ENCODE data around the gene IPO4.

IPO4 gene

DNA sequence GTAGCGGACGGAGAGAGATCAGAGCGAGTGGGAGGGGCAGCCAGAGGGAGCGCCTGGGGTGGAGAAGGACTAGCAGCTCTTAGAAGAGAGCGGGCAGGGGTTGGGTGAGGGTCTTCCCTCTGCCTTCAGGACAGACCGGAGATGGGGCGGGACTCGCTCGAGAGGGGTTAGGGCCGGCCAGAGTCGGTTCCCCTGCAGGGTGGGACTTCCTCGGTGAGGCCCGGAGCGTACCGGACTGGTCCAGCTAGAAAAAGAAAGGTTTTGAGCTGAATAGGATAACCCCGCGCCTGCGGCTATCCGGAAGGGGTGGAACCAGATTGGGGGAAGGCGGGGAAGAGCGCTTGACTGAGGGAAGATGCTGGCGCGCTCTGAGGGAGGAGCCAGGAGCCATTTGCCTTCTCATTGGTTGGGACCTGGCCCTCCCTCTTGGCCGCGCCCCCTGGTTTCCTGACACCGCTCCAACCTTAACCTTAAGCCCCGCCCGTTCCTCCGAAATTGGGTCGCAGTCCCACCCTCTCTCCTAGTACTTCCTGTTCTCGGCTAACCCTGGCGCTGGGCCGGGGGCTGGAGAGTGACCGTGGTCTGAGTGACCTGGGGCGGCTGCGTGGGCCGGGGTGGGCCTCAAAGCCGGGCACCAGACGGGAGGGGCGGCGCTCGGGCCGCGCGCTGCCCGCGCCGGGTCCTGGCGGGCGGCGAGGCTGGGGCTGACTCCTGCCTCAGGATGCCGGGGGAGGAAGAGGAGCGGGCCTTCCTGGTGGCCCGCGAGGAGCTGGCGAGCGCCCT is 41.4 kb downstream of the IPO4 start, which contains the start of gene RNF31:
RNF31 (plus strand) TSS at position 521 of the 783 bp plus-strand sequence; CDS start at position 722, 201 bp downstream.
- peak; percentile 99 for DNase-seq

DNA sequence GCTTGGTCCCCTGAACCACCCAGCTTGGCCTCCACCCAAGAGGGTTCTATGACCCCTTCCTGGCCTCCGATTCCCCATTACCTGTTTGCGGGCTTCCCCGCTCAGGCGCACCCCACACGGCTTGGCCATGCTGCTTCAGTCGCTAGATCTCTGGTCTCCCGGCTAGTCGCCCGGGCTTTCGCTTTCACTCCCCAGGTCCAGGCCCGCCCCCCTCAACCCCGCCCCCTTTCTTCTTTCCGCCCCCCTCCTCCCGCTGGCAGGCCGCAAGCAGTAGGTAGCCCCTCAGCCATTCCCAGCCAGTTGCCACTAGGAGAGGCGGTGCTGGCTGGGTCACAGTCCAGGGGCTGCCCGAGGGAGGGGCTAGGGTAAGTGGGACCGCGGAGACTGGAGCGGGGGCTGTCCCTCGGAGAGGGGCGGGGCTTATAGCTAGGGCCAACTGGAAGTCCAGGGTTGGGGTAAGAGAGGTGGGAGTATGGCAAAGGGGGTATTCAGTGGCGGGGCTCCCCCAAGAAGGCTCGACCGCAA is 42.1 kb downstream of the IPO4 start, which contains the start of gene PSME2:
PSME2 (minus strand) TSS at position 158 of the 525 bp plus-strand sequence; CDS start at position 129, 29 bp downstream.
- DNase-seq, result peak; percentile 99

DNA sequence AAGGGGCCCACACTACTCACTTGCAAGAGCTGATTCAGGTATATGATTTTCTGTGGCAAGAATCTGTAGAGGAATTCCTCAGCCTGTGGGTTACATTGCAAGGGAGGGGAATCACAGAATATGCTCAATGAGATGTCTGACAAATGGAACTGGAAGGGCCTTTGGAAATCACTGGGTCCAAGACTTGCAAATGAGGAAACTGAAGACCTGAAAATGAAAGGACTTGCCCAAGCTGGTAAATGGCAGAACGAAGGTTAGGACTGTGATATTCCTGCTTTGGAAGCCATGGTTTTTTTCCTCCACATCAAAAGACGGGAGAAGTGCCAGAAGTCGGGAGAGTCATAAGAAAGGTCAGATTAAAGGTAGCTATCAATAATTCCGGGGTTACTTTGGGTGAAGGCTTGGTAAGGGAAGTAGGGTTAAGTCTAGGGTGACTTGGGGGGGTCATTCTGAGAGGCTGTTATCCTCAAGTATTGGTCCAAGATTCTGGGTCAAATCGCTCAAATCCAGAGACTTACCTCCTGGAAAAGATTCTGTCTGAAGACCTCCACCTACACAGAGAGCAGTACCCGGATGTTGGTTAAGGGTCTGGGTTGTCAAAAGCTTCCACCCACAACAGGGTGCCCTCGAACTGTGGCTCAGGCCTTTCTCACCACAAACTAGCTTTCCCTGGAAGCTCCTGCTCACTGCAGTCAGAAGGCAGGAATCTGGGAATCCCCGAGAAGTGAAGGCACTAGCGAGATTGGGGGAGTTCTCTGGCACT is 42.7 kb downstream of the IPO4 start:
- no peak for DNase-seq

DNA sequence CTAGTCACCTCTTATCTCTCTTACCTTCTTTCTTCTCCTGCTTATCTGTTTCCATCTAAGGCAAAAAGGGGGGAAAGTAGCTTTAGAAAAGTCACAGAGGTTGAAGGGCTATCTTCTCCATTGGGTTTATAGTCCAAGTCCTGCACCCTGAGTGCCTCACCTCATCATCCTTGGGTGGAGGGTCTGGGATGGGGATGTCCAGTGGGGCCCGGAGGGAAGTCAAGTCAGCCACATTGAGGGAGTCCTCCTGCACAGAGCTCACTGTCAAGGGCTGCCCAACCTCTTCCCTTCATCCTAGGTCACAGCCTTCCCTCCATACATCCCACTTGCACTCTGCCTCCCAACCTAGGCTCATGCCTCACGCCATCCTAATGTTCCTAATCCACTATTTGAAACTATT is 43.4 kb downstream of the IPO4 start:
- DNase-seq, result no peak

DNA sequence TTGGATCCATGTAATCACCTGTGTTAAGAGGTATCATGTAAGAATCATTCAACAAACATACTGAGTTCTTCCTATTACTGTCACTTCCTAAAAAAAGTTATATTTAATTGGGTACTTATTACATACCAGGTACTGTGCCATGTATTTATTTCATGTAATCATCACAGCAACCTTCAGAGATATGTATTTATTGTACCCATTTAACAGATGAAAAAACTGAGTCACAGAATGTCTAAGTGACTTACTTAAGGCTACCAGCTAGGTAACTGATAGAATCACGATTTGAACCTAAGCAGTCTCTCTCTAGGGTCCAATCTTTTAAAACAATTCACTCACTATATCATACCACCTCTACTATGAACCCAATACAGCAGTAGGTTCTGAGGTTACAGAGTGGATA is 44.2 kb downstream of the IPO4 start:
- no peak for DNase-seq

DNA sequence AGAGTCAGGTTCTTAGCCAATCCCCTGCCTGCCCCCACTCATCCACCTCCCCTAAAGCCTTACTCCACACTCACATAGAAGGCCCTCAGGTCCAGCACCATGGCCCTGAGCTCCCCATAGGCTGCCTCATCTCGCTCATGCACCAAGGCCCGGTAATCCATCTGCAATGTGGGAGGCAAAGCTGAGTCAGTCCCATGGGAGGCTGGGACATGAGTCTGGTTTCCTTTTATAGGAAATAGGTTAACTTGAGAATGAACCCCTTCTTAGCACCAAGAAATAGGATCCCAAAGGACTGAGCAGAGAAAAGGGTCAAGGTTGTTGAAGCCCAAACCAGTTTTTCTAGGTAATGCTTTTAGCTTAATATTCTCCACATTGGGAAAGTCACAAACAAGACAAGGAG is 45.1 kb downstream of the IPO4 start:
- DNase-seq, result no peak

DNA sequence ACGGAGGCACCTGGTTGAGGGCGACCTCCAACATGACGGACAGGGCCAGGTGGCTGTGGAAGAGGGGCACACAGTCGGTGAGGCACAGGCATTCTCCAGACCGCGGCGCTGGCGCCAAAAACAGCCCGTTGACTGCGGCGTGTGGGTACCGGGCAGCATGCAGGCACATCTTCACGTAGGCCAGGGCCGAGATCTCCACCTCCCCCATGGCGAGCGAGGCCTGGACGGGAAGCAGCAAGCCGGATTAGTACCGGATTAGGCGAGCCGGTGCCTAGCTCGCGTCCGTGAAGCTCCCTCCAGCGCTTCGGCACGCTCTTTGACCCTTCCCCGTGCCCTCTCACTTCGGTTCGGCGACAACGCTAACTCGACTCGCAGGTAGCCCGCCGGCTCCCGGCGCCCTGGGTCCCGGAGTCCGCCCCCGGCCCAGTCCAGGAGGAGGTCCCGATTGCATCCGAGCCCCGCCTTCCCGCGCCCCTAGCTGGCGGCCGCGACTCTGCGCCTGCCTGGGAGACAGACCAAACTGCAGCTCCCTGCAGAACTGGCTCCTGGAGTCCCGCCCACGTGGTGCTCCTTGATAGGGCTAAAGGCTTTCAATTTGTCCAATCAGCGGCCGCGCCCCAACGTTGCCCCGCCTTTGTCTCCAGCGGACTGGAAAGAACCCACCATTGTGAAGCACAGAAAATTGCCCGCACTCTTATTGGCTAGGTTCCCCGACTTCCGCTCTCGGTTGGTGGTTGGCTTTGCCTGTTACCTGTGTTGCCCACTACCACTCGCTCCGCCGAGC is 47.3 kb downstream of the IPO4 start, which contains the start of gene EMC9:
EMC9 (minus strand) TSS at position 495 of the 784 bp plus-strand sequence; CDS start at position 208, 287 bp downstream.
- peak; percentile 100 for DNase-seq

DNA sequence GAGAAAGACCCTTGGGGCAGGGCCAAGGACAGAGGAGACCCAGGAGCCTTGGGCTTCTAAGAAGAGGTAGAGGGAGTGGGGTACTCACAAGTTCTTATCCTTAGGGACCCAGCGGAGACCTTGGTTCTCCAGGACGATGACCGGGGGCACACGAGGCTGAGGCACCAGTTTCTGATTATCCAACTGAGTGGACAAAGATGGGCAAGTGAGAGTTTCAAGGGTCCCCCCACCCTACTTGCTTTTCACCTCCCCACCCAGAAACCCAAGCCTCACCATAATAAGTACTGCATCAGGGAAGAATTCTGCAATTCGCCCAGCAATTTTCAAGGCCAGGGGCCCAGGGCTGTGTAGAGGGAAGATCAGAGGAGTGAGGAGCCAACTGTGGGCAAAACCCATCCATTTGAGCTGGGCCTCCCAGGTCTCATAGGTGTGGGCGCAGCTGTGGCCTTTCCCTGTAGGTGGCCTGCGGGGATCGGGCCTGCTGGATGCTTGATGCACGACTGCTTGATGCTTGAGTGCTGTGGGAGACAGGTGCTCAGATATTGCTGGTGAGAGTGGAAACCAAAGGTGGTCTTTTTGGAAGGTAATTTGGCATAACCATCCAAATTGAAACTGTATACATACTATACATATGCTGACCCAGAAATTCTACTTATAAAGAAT is 49.2 kb downstream of the IPO4 start:
- no peak for DNase-seq

DNA sequence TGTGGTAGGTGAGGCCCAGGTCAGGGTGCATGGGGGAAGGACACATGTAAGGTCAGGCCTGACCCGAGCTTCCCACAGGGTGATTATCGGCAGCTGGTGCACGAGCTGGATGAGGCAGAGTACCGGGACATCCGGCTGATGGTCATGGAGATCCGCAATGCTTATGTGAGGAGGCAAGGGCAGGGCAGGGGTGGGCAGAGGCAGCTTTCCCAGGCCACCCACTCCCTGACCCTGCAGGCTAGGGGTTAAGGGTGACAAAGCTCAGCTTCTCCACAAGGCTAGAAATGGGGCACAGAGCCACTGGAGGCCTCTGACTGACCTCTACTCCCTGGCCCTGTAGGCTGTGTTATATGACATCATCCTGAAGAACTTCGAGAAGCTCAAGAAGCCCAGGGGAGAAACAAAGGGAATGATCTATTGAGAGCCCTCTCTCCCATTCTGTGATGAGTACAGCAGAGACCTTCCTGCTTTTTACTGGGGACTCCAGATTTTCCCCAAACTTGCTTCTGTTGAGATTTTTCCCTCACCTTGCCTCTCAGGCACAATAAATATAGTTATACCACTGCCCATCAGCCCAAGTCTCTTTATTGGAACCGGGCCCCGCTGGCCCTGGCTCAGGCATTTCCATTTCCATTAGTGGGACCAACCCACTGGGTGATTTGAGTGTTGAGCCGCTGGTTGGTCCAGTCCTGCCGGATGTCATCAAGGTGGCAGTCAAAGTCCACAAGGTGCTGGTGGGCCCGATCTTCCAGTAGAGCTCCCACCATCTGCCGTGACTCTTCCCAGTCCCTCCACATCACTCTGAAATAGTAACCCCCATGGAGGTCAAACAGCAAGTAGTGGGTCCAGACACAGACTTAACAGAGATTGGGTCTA is 50.0 kb downstream of the IPO4 start:
- no peak for DNase-seq

DNA sequence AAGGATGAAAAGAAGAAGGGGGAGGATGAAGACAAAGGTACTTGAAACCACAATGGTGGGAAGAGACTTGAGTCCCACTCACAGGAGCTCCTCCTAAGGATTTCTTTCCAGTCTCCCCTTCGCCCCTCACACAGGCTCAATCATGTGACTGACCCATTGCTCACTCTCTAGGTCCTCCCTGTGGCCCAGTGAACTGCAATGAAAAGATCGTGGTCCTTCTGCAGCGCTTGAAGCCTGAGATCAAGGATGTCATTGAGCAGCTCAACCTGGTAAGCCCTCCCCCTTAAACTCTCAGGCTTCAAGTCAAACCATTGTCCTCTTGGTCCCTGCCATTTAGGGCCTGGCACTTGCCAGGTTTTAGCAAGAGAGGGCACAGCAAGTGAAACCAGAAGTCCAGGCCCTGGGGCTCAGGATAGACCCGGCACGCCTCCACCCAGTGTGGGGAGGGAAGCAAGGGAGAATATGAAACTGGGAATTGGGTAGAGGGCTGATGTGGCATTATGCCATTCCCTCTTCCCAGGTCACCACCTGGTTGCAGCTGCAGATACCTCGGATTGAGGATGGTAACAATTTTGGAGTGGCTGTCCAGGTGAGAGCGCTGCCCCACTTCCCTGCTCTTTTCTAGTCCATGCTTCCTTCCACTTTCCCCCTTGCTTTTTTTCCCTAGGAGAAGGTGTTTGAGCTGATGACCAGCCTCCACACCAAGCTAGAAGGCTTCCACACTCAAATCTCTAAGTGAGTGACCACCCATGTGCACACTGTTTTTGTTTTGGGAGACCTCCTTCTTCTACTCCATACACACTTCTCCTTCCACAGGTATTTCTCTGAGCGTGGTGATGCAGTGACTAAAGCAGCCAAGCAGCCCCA is 50.9 kb downstream of the IPO4 start:
- no peak for DNase-seq

DNA sequence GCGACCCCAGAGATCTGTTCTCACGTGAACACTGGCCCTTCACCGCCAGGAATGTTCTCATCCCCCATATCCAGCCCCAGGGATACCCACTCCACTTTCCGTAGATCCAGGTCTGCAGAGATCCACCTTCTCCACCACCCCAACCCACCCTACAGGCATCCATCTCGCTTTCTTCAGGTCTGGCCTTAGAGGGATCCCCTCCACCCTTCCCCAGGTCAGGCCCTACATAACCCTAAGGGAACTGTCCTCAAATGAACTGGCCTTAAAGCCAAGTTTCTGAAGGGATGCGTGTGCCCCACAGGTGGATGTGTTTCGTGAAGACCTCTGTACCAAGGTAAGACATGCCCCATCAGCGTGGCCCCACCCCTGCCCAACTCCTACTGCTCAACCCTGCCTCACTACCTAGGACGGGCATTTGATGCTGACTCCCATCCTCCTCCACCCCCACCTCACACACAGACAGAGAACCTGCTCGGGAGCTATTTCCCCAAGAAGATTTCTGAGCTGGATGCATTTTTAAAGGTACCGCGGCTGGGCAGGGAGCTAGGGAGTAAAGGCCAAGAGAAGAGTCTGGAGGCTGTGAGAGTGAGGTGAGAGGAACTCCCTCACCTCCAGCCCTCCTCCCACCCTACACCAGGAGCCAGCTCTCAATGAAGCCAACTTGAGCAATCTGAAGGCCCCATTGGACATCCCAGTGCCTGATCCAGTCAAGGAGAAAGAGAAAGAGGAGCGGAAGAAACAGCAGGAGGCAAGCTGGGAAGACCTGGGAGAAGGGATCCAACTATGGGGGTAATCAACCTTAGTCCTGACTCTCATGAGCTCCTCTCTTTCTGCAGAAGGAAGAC is 51.7 kb downstream of the IPO4 start:
- no peak for DNase-seq

DNA sequence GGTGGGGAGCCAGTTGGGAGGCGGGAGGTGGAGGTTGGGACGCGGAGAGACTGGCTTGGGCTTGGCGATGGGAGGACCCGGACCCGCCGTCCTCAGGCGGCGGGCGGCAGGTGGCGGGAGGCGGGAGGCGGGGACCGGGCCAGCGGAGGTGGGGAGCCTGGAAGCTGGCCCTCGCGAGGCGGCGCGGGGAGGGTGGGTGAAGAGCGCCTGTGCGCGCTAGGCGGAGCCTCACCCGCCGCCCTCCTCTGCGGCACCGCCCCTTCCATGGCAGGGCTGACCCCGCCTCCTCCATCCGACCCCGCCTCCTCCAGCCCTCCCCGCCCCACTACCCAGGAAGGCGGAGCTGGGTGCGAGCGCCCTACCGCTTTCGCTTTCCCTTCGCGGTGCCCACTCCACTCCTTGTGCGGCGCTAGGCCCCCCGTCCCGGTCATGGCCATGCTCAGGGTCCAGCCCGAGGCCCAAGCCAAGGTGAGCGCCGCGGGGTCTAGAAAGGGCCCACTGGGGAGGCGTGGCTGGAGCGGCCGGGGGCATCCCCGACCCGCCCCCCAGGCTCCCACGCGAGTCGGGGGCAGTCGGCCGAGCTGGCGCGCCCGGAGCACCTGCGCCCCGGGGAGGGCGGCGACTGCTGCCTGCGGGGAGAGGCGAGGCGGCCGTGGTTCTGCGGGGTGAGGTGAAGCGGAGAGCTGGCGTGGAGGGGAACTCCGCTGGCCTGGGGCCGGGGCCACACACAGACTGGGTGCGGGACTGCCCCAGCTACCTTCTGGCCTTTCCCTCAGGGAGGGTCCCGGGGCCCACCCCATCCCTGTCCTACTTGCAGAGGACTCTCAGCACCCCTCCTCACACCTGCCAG is 52.6 kb downstream of the IPO4 start, which contains the start of gene PSME1:
PSME1 (plus strand) TSS at position 361 of the 850 bp plus-strand sequence; CDS start at position 430, 69 bp downstream.
- peak; percentile 84 for DNase-seq

DNA sequence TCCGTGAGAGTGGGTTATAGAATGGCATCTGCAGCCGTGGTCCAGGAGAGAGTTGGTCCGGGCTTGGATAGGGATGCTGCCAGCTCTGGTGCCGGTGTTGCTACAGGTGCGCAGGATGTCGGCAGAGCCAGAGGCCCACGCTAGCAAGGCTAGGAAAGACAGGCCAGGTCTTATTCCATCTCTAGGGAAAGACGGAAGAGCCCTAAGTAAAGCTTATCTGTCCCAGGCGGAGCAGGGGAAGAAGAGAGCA is 53.1 kb downstream of the IPO4 start:
- no peak for DNase-seq

DNA sequence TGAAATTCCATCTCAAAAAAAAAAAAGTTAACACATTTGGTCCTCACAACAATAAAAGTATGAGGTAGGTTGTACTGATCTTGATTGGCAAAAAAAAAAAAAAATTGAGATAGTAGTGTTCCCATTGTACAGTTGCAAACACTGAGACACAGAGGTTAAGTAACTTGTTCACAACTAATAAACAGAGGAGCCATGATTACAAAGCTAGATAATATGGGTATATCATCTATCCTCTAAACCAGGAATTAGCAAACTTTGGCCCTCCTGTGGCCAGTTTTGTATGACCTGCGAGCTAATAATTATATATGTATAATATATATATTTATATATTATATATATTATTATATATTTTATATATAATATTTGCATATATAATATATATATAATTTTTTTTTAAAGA is 54.9 kb downstream of the IPO4 start:
- no peak for DNase-seq

DNA sequence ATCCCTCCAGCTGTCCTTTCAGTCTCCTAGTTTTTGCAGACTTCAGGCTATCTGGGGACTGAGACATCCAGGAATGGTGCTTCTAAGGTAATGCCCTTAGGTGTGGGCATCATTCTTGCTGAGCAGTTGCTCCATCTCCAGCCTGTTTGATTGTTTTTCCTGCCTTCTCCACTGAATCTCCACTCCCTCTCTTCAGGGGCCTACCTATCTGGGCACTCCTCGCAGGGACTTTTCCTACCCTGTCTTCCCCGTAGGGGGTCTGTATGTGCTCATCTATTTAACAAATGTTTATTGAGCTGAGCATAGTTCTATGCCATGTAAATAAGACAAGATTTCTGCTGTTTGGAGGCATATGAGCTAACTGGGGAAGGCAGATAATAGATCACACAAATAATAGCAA is 55.6 kb downstream of the IPO4 start:
- no peak for DNase-seq

DNA sequence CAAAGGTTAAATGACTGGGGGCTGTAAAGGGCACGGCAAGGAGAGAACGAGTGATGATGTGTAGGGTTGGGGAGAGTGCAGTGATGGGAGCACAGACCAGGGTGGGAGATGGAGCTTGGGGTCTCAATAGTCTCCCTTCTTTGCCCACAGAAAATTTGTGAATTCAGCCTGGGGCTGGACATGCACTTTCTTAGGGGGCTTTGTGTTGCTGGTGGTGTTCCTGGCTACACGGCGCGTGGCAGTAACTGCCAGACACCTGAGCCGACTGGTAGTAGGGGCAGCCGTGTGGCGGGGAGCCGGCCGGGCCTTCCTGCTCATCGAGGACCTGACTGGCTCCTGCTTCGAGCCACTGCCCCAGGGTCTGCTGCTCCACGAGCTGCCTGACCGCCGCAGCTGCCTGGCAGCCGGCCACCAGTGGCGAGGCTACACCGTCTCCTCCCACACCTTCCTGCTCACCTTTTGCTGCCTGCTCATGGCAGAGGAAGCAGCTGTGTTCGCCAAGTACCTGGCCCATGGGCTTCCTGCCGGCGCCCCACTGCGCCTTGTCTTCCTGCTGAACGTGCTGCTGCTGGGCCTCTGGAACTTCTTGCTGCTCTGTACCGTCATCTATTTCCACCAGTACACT is 56.4 kb downstream of the IPO4 start:
- DNase-seq, result peak; percentile 17

DNA sequence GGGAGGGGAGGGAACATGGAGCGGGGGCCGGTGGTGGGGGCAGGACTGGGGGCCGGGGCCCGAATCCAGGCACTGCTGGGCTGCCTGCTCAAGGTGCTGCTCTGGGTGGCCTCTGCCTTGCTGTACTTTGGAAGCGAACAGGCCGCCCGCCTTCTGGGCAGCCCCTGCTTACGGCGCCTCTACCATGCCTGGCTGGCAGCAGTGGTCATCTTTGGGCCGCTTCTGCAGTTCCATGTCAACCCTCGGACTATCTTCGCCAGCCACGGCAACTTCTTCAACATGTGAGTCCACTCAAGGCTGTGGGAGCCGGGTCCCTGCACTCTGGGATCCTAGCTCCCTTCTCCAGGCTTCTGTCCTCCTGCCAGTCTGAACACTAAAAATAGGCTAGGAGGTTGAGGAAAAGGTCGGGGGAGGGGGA is 57.1 kb downstream of the IPO4 start:
- DNase-seq, result no peak

Data from DMS79 (cell line).